PC-3 (cell line): Measurements from ENCODE around the gene GHRHR.

Source experiments
- CTCF ChIP-seq: fragments of 300-600 bp; sonication (generic); conservative IDR thresholded peaks from 2 replicates; pipeline ENCODE4 v1.5.1; 2017; ENCODE audit warnings: antibody characterized with exemption, low read depth, mild to moderate bottlenecking, low read length
- EZH2 ChIP-seq: fragments of 300-600 bp; sonication (generic); IDR thresholded peaks from one replicate; pipeline ENCODE4 v1.6.1; 2017; ENCODE audit warnings: antibody characterized with exemption, mild to moderate bottlenecking, low read length; ENCODE audit not compliant: unreplicated experiment
- EZH2phosphoT487 ChIP-seq: fragments of 300-600 bp; sonication (generic); IDR thresholded peaks from 2 replicates; pipeline ENCODE4 v1.6.1; 2018; ENCODE audit warnings: mild to moderate bottlenecking, antibody characterized with exemption, low read length, borderline replicate concordance

DNA sequence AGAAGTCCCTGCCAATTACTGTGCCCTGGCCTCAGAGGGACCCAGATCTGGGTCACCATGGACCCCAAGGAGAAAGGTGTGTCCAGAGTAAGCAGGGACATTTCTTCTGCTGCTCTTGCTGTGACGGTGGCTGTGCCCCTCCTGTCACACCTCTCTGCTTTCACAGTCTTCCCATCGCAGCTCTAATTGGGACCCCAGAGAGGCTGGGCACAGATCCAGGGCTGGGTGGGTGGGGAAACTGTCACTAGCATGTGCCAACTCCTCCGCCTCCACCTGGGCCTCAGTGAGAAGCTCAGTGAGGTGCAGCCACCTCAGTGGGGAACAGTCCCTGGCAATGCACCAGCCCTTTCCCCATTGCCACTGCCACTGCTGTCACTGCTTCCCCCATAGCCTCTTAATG lies 51.1 kb downstream of the GHRHR start:
- TF ChIP-seq CTCF: no peak
- TF ChIP-seq EZH2: no peak
- TF ChIP-seq EZH2phosphoT487: no peak
